HUDEP-2 (cell line): ENCODE data around the gene PBX1.

ENCODE experiments used
- DNase-seq, 76 experiments: peaks; one replicate each; lab custom pipeline; 2025; ENCODE audit not compliant: unreplicated experiment in 76 of 76; lab: John Stamatoyannopoulos, UW

PBX1 gene

DNA sequence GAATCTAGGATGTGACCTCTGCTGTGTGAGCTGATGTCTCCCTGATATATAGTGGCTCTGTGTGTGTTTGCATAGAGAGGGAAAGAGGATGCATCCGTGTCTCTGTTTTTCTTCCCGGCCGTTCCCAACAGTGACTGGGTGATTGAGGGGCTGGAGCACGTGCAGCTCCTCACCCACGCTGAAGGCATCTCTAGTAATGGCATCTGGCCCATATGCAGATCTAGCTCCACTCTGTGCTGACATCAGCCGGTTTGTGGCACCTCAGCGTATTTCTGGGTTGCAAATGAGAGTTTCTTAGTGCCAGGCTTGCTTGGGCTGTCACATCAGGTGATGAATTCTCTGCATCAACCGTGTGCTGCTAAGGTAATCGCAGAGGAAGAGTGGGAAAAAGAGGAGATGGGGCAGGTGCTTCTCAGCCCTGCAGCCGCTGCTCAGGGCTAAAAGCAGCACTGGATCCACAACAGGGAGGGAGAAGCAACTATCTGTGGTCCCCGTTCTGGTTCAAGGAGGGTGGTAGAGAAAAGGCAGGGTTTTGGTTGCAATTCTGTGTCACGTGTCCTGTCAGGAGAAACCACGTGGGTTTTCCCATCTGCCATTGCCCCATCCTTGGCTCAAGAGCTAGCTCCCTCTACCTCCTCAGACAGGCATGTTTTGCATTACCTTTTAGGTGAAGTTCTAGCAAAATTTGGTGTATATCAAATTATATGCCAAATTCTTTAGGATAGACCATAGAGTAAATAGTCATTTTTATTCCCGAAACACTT is 282.9 kb downstream of the PBX1 start:
- no peak for DNase-seq

DNA sequence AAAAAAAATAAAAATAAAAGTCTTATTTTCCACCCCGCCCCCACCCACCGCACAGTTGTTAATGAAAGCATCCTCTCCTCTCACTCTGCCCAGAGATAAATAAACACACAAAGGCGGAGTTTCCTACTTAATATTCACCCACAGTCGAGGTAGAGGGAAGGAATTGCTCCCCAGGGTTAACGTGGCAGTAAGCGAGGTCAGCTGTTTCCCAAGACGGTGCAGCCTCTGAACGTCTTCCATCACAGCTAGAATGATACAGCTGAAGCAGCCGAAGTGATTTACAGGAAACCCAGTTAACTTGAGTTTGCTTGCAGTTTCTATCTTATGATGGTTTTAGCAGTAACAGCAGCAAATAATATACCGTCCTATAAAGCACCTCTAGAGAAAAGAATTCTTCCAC is 283.9 kb downstream of the PBX1 start:
- no peak for DNase-seq

DNA sequence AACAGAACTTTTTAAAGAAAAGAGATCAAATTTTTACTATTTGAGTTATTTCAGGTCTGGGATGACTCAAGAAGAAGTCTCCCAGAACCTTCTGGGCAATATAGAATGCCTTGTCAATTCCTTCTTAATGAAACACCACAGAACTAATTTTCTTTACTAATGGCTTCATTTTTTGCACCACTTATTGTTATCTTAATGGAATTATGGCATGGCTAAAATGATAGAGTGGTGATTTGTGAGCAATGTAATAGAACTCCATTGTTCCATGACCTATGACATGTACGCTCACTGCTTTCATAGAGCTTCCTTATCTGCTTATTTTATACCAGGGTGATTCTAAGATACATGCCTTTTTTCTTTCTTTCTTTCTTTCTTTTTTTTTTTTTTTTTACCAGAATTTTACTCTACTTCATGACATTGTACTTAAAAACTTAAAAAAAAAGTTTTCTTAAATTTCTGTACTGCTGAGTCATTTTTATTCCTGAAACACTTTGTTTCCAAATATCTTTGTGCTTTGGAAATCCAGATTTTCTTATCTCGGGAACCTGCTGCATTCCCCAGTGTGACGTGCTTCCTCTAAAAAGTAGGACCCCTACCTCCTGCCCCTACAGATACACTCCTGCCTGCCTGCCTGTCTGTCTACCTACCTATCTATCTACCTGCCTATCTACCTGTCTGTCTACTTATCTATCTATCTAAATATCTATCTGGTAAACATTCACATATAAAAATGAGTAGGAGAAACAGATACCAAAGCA is 284.9 kb downstream of the PBX1 start:
- DNase-seq: no peak

DNA sequence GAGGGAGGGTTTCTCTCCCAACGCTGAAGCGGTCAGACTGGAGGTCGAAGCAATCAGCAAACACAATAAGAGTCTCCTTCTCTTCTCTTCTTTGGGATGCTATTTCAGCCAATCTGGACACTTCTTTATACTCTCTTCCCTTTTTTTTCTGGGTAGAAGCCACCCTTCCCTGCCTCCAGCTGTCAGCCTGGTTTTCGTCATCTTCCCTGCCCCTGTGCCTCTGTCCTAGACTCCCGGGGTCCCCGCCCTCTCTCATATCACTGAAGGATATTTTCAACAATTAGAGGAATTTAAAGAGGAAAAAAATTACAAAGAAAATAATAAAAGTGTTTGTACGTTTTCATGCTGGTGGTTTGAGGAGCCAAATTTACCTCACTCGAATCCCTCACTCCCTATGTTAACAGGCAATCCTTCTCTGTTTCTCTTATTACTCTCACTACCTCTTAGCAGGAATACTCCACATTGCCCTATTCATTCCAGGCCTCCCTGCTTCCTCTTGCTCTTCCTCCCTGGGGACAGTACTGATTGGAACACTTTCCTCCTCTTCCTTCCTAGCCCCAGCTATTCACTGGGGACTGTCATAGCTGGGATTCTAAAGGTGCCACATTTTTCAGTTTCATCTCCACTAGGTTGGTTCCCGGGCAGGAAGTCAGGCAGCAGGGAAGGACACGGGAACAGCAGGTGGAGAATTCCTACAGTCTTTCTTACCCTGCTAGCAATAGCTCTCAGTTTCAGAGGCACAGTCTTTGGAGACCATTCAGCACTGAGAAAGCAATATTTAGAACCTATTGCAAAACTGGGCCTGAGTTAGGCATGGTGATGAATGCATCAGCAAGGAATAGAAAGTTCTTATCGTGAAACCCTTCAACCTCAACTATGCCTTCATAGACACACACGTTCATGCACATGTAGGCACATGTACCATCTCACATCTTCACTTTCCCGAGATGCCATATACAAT is 288.0 kb downstream of the PBX1 start:
- no peak for DNase-seq

DNA sequence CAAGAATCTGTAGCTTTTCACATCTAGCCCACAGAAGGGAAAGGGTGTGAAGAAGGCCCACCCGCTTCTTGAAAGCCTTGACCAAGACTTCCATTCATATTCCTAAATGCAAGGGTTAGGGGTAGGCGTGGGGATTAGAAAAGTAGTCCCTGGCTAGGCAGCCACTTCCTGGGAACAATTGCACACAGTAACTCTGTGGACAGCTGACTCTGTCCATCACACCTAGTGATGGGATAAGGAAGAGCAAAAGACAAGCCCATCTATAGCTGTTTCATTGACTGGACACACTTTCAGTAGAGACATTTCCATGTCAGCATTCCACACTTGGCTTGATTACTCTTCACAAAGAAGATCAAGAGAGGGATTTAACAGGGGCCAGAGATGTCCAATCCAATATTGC is 294.2 kb downstream of the PBX1 start:
- no peak for DNase-seq

DNA sequence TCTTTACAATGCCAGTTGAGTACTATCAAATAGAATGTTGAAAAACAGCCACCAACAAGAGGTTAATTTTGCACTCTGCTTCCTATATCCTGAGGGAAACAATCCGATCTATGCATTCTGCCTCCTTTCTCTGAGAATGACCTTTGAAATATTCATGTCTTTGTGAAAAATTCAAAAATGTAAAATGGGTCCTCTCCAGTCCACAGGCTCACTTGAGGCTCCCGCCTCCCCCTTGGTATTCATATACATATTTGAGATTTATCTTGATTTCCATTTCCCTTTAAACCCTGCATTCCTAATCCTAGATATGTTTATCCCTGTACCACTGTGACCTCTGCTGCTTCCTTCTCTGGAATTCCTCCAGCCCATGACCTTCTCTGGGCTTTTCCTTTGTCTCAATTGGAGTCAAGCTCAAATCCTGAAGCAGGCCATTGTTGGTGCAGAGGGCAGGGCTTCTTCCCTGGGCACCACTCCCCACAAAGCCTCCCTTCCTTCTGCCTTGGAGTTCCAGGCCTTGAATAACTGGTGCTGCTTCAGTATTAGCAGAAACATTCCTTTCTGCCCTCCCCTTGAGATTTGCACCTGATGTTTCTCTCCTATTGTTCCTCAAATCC is 296.8 kb downstream of the PBX1 start:
- DNase-seq: no peak

DNA sequence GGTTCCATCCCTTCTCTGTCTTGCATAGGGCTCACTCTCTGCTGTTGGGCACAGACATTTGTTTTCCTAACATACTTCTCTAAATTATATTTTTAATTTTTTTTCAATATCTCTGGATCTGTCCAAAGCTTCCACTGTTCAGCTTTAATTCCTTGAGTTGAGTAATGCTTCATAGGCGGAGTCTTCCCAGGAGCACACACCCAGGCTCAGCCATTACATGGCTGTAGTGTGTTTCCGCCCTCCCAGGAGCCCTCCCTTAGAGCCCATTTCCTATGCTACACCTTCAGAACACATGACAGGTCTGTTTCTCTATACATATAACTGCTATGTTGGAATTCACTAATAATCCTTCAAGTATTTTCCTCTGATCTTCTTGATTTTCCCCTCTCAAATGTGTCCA is 297.4 kb downstream of the PBX1 start:
- DNase-seq: no peak

DNA sequence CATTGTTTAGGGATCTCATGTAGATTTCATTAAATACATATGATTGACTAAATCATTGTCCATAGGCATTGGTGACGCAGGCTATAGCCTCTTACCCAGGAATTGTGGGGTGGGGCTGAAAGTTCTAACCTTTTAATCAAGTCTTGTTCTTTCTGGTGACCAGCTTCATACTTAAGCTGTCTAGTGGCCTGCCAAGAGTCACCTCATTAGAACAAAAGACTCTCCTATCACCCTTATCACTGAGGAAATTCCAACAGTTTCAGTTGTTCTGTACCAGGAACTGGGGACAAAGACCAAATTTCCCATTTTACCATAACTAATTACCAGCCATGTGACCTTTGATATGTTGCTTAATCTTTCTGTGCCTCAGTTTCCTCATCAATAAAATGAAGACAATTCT is 298.5 kb downstream of the PBX1 start:
- no peak for DNase-seq

DNA sequence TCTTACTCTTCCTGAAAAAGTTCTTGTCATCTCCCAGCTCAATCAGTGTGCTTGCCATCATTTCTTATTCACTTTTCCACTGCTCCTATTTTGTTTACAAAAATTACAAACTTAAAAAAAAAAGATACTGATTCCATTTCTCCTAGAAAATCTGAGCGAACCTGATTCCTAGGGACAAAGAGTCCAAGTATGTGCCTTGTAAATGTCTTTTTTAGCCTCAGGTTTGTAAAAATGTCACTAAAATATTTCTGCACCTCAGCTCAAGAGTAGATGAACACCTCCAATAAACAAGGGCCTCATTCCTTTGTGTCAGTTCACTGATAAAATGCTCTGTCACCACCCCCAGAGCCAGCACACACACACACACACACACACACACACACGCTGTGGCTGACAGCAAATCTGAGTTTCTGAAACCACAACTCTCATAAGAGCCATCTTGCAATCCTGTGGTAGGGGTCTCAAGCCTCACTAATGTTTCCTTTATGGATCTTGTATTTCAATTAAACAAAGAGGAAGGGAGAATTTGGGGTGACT is 299.2 kb downstream of the PBX1 start:
- no peak for DNase-seq

DNA sequence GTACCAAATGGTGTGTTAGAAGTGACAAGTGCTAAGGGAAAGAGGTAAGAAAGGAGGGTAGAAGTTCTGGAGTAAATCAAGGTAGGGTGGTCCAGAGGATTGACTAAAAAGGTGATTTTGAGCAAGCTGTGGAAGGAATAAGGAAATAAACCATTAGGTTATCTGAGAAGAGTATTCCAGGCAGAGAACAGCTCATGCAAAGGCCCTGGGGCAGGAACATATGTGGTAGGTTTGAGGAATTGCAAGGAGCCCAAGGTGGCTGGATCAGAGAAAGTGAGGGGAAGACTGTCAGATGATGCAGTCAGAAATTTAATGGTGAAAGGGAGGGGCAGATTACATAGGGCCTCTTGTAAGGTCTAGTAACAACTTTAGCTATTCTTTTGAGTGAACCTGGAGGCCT is 302.6 kb downstream of the PBX1 start:
- no peak for DNase-seq

DNA sequence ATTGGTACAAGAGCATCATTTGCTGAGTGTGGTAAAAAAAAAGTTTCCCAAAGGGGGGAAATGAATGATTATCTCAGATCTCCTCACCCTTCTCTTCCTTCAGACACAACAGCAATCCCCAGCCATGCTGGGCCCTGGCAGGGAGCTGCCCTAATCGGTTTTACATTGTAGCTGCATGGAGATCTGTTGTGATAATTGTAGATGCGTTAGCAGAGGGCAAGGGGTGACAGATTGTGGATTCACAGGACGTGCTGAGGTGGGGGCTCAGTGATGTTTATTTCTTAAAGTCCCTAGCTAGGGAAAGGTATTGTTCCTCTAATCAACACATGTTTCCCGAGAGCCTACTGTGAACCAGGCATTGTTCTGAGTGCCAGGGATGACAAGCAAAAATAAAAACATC is 304.1 kb downstream of the PBX1 start:
- no peak for DNase-seq

DNA sequence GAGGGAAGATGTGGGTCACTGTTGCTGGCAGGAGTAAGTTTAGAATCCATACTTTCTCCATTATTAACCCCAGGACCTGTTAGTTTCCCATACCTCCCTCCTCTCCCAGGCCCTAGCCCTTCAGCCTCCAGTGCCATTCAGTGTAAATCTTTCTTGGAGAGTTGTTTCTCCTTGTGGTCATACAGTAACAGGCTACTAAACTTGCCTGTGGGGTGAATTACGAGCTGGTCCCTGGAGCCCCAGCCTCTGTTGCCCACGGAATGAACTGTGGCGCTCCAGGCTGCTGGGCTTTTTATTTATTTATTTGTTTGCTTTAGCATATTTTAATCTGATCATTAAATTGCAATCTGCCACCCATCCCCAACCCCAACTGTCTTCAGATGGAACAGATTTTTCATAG is 305.2 kb downstream of the PBX1 start:
- no peak for DNase-seq

DNA sequence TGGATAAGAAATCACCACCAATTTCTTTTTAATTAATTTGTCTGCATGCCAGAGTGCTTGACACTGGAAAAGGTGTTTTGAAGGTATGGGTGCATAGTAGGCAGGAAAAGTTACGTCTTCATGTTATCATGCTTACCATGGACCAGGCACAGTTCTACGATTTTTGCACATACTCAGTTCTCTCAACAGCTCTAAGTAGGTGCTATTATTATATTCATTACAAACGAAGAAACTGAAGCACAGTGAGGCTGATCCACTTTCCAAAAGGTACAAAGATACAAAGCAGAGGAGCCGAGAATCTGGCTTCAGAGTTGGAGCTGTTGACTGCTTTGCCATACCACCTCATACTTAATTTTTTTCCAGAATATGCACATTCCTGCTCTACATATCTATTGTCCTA is 306.4 kb downstream of the PBX1 start:
- no peak for DNase-seq

DNA sequence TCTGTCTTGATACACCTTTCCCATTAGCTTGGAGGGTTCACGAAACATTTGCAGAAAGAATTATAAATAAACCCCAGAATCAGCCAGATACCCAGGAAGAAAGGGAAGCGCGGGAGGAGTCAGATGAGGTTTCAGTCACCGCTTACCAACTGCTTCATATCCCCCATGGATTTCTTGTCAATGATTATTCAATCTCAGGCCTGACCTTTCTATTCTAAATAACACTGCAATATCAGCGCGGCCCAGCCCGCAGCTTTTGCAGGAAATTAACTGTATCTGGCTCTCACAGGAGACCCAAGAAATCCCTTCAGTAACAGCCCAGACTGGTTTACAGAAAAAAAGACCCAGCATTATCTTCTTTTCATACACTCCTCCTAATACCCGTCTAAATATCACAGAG is 308.6 kb downstream of the PBX1 start:
- DNase-seq: no peak

DNA sequence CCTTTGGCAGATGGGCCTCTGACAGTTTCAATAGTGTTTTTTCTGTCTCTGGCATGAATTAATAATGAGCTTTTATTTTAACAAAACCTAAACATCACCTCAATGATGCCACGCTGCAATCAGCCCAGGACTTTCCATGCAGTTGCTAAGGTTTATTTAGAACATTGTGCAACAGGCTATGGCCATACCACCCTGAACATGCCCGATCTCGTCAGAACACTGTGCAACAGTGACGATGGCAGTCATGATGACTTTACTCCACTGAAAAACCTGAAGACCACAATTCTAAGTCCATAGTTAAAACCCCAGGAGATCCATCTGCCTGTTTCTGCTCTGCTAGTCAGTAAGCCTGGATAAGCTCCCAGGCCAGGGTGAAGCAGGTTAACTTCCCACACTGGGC is 310.0 kb downstream of the PBX1 start:
- no peak for DNase-seq

DNA sequence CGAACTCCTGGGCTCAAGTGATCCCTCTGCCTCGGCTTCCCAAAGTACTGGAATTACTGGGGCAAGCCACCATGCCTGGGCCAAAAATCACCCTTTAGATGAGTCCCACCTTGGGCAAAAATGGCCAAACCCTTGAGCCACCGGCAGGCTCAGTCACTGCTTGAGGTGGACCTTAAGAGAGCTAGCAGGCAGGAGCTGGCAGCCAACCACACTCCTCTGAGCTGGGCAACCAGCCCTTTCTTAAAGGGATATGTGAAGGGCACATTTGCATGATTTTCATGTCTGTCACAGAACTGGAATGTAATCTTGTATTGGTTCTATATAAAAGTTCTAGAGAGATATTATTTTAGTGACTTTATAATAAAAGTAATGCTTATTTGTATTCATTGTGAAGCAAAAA is 316.5 kb downstream of the PBX1 start:
- DNase-seq: no peak

DNA sequence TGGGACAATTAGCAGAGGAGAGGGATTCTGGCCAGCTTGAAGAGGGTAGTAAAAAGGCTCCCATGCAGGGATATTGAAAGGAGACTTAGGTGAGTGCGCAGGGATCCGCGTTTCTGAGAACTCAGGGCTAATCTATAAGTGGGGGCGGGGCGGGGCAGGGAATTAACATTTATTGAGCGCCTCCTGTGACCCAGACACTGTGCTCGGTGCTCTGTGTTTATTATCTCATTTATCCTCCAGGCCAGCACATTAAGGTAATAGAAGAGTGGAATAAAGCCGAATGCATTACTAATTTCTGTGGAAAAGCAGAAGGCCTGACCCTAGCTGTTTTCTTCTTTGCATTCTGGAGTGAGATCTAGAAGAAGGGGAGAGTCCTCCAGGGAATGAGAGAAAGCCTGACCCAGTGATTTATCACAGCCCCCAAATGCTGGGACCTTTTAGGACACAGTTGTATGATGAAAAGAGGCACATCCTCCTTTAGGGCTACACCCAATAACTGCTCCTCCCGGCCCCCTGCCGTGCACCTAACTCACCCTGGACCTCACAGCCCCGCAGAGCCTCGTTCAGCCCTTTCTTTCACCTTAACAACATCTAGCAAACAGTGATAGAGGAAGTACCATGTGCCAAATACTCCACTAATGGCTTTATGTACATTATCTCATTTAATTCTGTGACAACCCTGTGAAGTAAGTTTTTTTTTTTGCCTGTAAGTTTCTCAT is 317.6 kb downstream of the PBX1 start:
- DNase-seq: no peak

DNA sequence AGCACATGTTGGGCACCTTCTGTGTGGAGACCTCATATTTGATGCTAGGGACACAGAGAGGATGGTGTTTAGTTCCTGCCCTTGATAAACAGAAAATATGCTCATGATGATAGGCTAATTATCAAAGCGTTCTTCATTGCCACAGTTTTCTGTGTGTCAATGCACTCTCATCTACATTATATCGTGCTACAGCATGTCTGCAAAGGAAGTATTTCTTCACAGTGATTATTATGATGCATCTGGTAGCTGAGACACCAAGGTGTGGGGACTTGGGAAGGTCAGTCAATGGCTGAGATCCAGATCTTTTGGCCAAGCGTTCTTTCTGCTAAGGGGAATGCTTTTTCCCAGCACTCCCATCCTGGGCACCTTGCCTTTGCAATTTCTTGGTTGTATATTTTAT is 321.2 kb downstream of the PBX1 start:
- no peak for DNase-seq

DNA sequence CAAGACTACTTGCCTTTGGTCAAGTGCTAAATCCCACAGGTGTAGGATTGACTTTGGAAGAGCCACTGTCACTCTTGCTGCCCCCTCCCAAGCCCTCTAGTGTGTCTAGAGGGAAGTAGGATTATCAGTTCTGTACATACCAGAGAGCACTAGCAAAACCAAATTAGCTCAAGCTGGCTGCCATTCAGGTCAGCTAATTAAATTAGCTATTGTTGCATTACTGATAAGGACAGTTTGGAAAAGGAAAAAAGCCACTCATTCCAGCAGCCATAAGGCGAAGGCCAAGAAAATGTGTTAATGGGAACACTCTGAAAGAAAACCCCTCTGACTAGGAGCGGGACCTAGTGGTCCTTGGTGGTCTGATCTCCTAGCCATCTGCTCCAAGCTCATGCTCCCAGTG is 321.7 kb downstream of the PBX1 start:
- DNase-seq: no peak

DNA sequence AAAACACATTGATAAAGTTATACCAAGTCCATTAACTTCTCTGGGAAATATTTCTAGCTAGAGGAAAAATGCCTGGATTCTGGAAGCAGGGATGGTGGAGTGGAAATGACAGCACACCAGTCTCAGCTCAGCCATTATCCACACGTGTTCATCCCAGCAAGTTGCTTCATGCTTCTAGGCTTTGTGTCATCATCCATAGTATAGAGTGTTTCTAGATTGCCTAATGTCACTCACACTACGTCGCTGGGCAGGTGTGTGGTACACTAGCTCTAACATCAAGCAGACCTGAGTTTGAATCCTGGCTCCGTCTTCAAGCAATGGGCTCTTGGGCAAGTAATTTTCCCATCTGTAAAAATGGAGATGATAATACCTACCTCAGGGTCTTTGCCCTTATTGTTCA is 326.3 kb downstream of the PBX1 start:
- no peak for DNase-seq
